GM21737 (cell line): ENCODE data around the gene NPR1.
A peak's percentile ranks its signal among the peaks of the same experiment; 100 is the strongest.
"Not testable (repeated sequence)": the region's sequence is repeated elsewhere in the genome, so short reads cannot be mapped to it uniquely, and the experiment has no call there.

ENCODE experiments used
- ATAC-seq: cut with Tn5 transposase; IDR thresholded peaks from one replicate; pipeline ENCODE4 v1.9.1; 2021; ENCODE audit warnings: mild to moderate bottlenecking, moderate library complexity; ENCODE audit not compliant: unreplicated experiment

The NPR1 gene

GRCh38 chr1:153678519-153679336, at the start of gene NPR1:
Gene NPR1 (plus strand): TSS chr1:153678688. CDS start chr1:153679109, 421 bp downstream.
- ATAC-seq: no peak

GRCh38 chr1:153629343-153629665, 49.2 kb upstream of the NPR1 start:
- no peak for ATAC-seq

- no peak for ATAC-seq
Observed at GRCh38 chr1:153629971-153630370, 48.5 kb upstream of the NPR1 start.

GRCh38 chr1:153630384-153630783, 48.1 kb upstream of the NPR1 start:
- ATAC-seq: no peak

- ATAC-seq: no peak
Observed at GRCh38 chr1:153631047-153632022, 47.2 kb upstream of the NPR1 start.

GRCh38 chr1:153633161-153633753, 45.2 kb upstream of the NPR1 start:
- ATAC-seq: no peak

GRCh38 chr1:153633754-153634665, 44.5 kb upstream of the NPR1 start, which contains the start of gene CHTOP:
Gene CHTOP (plus strand): TSS chr1:153634066. CDS start chr1:153636589, 2,523 bp downstream.
- peak; percentile 78 for ATAC-seq

- no peak for ATAC-seq
Observed at GRCh38 chr1:153635872-153636271, 42.6 kb upstream of the NPR1 start.

GRCh38 chr1:153636312-153636711, 42.2 kb upstream of the NPR1 start:
- ATAC-seq: no peak

GRCh38 chr1:153638261-153638660, 40.2 kb upstream of the NPR1 start:
- ATAC-seq: no peak

GRCh38 chr1:153639280-153639679, 39.2 kb upstream of the NPR1 start:
- ATAC-seq: no peak

GRCh38 chr1:153640213-153640612, 38.3 kb upstream of the NPR1 start:
- not testable (repeated sequence) for ATAC-seq

GRCh38 chr1:153640861-153641260, 37.6 kb upstream of the NPR1 start:
- no peak for ATAC-seq

- no peak for ATAC-seq
Observed at GRCh38 chr1:153642161-153642560, 36.3 kb upstream of the NPR1 start.

GRCh38 chr1:153643100-153643499, 35.4 kb upstream of the NPR1 start:
- no peak for ATAC-seq

- ATAC-seq: no peak
Observed at GRCh38 chr1:153643816-153644215, 34.7 kb upstream of the NPR1 start.

- ATAC-seq: no peak
Observed at GRCh38 chr1:153646672-153647345, 31.7 kb upstream of the NPR1 start.

GRCh38 chr1:153647346-153647714, 31.2 kb upstream of the NPR1 start:
- no peak for ATAC-seq

- no peak for ATAC-seq
Observed at GRCh38 chr1:153648000-153648643, 30.4 kb upstream of the NPR1 start.
